A673 (cell line): ENCODE results near the gene NCAPG2. TPM values are rescaled to one million over a fixed set of nuclear protein-coding genes. Genes with fewer than 3 reads are reported as not detected.

ENCODE experiments used
- BruUV-seq: library from RNA; stranded (reverse); fragments of 400-500 nt; replicated peaks from 2 replicates; lab custom pipeline; 2021; lab: Mats Ljungman, UMichigan
- CTCF ChIA-PET: fragments of 300-600 bp; sonication (Branson Sonifier 250); formaldehyde crosslinking; loops from one replicate; lab custom pipeline; 2022; ENCODE audit warnings: antibody characterized with exemption; lab: Charles Lee
- POLR2A ChIA-PET: fragments of 300-600 bp; sonication (Branson Sonifier 250); formaldehyde crosslinking; loops from one replicate; lab custom pipeline; 2022; ENCODE audit warnings: antibody characterized with exemption; ENCODE audit not compliant: low non-redundant PET; lab: Charles Lee
- DNase-seq: peaks from one replicate; pipeline ENCODE4 v3.0.0-alpha.2; 2015; ENCODE audit warnings: low spot score
- H3K27ac ChIP-seq: fragments of 200-600 bp; sonication (generic); 2 replicates; pipeline ENCODE4 v1.5.1; 2016; ENCODE audit warnings: mixed run types, low read depth, mild to moderate bottlenecking, mixed read lengths, antibody characterized with exemption, low read length; ENCODE audit not compliant: poor library complexity, severe bottlenecking
- H3K27me3 ChIP-seq: fragments of 200-600 bp; sonication (generic); replicated peaks from 2 replicates; pipeline ENCODE4 v1.6.1; 2017; ENCODE audit warnings: mixed run types, low read depth, mild to moderate bottlenecking, mixed read lengths, antibody characterized with exemption, low read length; ENCODE audit not compliant: insufficient read depth, poor library complexity
- H3K36me3 ChIP-seq: fragments of 200-600 bp; sonication (generic); 2 replicates; pipeline ENCODE4 v1.6.1; 2016; ENCODE audit warnings: mixed run types, mild to moderate bottlenecking, mixed read lengths, antibody characterized with exemption, low read length; ENCODE audit not compliant: insufficient read depth, poor library complexity, severe bottlenecking
- H3K4me1 ChIP-seq: fragments of 200-600 bp; sonication (generic); 2 replicates; pipeline ENCODE4 v1.6.1; 2017; ENCODE audit warnings: mixed run types, mild to moderate bottlenecking, mixed read lengths, antibody characterized with exemption, low read length; ENCODE audit not compliant: insufficient read depth, poor library complexity, severe bottlenecking
- H3K4me3 ChIP-seq: fragments of 200-600 bp; sonication (generic); 2 replicates; pipeline ENCODE4 v1.5.1; 2016; ENCODE audit warnings: low read depth, mixed run types, mild to moderate bottlenecking, mixed read lengths, low read length; ENCODE audit not compliant: poor library complexity, severe bottlenecking
- H3K9me3 ChIP-seq: fragments of 200-600 bp; sonication (generic); 2 replicates; pipeline ENCODE4 v1.6.1; 2016; ENCODE audit warnings: mixed run types, low read depth, mild to moderate bottlenecking, mixed read lengths, antibody characterized with exemption, low read length; ENCODE audit not compliant: poor library complexity, severe bottlenecking
- EZH2 ChIP-seq: fragments of 200-600 bp; sonication (generic); IDR thresholded peaks from 2 replicates; pipeline ENCODE4 v1.6.1; 2017; ENCODE audit warnings: borderline replicate concordance, low read depth, mild to moderate bottlenecking, mixed read lengths, antibody characterized with exemption, low read length; ENCODE audit not compliant: poor library complexity, severe bottlenecking
- intact Hi-C: fragments of 100-400 bp; cut with micrococcal nuclease; formaldehyde crosslinking; loops from one replicate; pipeline ENCODE4 v1.10.0; 2022; ENCODE audit not compliant: unreplicated experiment
- total RNA-seq: library from RNA; stranded (reverse); gene quantifications from 2 replicates; pipeline ENCODE4 v1.2.3, GENCODE V29; 2021
- TF ChIP-seq, protein P1 (sequence below): fragments of 300-800, 200-600 bp; sonication (generic); conservative IDR thresholded peaks from 2 replicates; pipeline ENCODE4 v1.5.1; 2017; ENCODE audit warnings: low read depth, mild to moderate bottlenecking, antibody characterized with exemption, low read length, moderate library complexity, mixed read lengths

Gene NCAPG2
- total RNA-seq, 1 experiment from 2014 or later = 127 TPM

DNA sequence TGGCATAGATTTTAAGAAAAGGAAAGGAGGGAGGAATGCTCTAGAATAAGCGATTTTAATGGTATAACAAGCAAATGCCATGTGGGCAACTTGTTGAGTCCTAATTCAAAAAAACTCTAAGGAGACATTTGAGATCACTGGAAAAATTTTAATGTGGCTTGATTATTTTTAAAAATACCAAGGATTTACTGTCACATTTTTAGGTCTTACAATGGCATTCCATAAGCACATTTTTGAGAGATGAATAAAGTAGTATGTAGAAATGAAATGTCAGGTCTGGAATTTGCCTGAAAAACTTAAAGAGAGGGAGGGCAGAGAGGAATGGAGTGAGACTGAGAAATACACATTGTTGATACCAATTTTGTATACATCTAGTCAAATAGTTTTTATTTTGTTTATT lies 20.3 kb downstream of the NCAPG2 start:
- Histone ChIP-seq H3K27ac (no peak overlapping the region), H3K4me3 (no peak overlapping the region), H3K9me3 (no peaks in the 10 kb centered on the region), H3K36me3 (peaks cover 88% of the 10 kb centered on the region), H3K27me3 (no peaks in the 10 kb centered on the region), H3K4me1 (no peaks in the 10 kb centered on the region)
- TF ChIP-seq, protein P1, sequence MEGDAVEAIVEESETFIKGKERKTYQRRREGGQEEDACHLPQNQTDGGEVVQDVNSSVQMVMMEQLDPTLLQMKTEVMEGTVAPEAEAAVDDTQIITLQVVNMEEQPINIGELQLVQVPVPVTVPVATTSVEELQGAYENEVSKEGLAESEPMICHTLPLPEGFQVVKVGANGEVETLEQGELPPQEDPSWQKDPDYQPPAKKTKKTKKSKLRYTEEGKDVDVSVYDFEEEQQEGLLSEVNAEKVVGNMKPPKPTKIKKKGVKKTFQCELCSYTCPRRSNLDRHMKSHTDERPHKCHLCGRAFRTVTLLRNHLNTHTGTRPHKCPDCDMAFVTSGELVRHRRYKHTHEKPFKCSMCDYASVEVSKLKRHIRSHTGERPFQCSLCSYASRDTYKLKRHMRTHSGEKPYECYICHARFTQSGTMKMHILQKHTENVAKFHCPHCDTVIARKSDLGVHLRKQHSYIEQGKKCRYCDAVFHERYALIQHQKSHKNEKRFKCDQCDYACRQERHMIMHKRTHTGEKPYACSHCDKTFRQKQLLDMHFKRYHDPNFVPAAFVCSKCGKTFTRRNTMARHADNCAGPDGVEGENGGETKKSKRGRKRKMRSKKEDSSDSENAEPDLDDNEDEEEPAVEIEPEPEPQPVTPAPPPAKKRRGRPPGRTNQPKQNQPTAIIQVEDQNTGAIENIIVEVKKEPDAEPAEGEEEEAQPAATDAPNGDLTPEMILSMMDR = no peak
- TF ChIP-seq EZH2 = no peak
- BruUV-seq = no TSS peak
- ChIA-PET CTCF (interaction anchor here (0.6 kb wide), 1 partner anchor 189 kb away, joined by 3 read pairs; no protein-coding TSS in a partner anchor), POLR2A (no interaction called here)
- intact Hi-C loops = no loop called here
- no peak for DNase-seq

DNA sequence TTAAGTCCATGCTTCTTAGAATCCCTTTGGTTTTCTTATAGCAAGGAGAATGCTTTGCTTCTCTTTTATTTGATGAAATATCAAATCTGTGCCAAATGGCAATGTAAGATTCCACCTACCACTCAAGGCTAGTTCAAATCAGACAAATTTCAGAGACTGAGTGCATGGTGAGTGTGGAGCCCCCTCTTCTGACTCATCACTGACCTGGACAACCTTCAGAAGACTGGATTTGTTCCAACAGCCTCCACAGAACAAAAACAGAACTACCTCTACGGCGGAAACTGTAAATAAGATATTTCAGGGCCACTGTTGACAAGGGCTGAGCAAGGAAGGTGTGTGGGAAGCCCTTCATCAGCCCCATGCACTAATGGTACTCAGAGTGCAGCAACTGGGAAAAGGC lies 21.1 kb downstream of the NCAPG2 start:
- H3K27ac ChIP-seq = no peak overlapping the region
- no peaks in the 10 kb centered on the region for H3K9me3 ChIP-seq
- intact Hi-C loops = no loop called here
- ChIA-PET CTCF (no interaction called here), POLR2A (no interaction called here)
- no peak for DNase-seq
- no peak for TF ChIP-seq EZH2
- TF ChIP-seq, protein P1 = no peak
- H3K4me1 ChIP-seq = no peaks in the 10 kb centered on the region
- no TSS peak for BruUV-seq
- H3K27me3 ChIP-seq = no peaks in the 10 kb centered on the region
- H3K4me3 ChIP-seq = no peak overlapping the region
- peaks cover 86% of the 10 kb centered on the region for H3K36me3 ChIP-seq

DNA sequence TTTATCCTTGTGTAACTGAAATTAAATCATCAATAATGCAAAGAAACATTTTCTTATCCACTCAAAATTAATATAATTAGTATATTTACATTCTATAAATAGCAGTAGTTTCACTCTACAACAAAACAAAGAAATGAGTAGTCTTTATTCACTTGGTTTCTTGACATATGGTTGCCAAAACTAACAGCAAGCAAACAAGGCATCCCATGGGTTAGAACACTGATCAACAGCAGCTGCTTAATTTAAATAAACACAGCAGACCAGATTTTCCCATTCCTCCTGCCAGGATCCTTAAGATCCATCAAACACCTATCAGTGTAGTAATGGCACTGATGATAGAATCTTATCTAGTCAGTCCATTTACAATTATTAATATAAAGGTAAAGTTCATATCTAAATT lies 22.1 kb downstream of the NCAPG2 start:
- intact Hi-C loops = no loop called here
- POLR2A ChIA-PET = no interaction called here

More for the DNA sequence above, 22.1 kb downstream of the NCAPG2 start:
- TF ChIP-seq, protein P1 = no peak
- no peak for TF ChIP-seq EZH2
- Histone ChIP-seq H3K4me3 (no peak overlapping the region), H3K27me3 (no peaks in the 10 kb centered on the region), H3K9me3 (no peaks in the 10 kb centered on the region), H3K4me1 (no peaks in the 10 kb centered on the region), H3K36me3 (peaks cover 84% of the 10 kb centered on the region), H3K27ac (no peak overlapping the region)
- no TSS peak for BruUV-seq
- no peak for DNase-seq
- CTCF ChIA-PET = no interaction called here
